ENCODE data around the gene MOG.

- TF ChIP-seq CTCF (conservative IDR thresholded peaks at IDR 0.05; ENCODE audit: low read length) (no peak), EZH2phosphoT487 (IDR thresholded peaks at IDR 0.05; ENCODE audit: borderline replicate concordance, low read depth, low read length) (no peak)
These were observed 23.9 kb upstream of the MOG start, which contains the start of gene GABBR1 for GRCh38 chr6:29632789-29633533.

Measured in OCI-LY7 (cell line).